Stimulated activated CD8-positive, alpha-beta memory T cell treated with anti-CD3 and anti-CD28 coated beads, Interleukin-4, amount 100 ng/mL, for 1 hour (primary cell): Measurements from ENCODE around the gene CGB1.

Experiments used
- DNase-seq, 2 donors: peaks; one replicate each; pipeline ENCODE4 v3.0.0-alpha.2; 2020; ENCODE audit warnings: low read depth in 2 of 2, low spot score in 1 of 2

The CGB1 gene

GRCh38 chr19:48997972-48998371 is 38.7 kb downstream of the CGB1 start:
- no peak for DNase-seq

GRCh38 chr19:48994035-48994386 is 42.7 kb downstream of the CGB1 start:
- no peak for DNase-seq

- DNase-seq: peak; percentile 97 to 98
Observed at GRCh38 chr19:48993175-48994034, 43.3 kb downstream of the CGB1 start, which contains the start of the genes GYS1 and RUVBL2. Gene GYS1 (minus strand): TSS chr19:48993309. CDS start chr19:48993112, 197 bp downstream. Gene RUVBL2 (plus strand): TSS chr19:48993887. CDS start chr19:48993912, 25 bp downstream.

- DNase-seq: no peak
Observed at GRCh38 chr19:48992581-48993174, 44.0 kb downstream of the CGB1 start.

GRCh38 chr19:48991873-48992580 is 44.7 kb downstream of the CGB1 start:
- DNase-seq: no peak

- DNase-seq: no peak
Observed at GRCh38 chr19:48991011-48991609, 45.6 kb downstream of the CGB1 start.

GRCh38 chr19:48990400-48990799 is 46.3 kb downstream of the CGB1 start:
- DNase-seq: no peak

GRCh38 chr19:48989701-48990291 is 46.9 kb downstream of the CGB1 start:
- DNase-seq: no peak

- DNase-seq: no peak
Observed at GRCh38 chr19:48988860-48989259, 47.8 kb downstream of the CGB1 start.

GRCh38 chr19:48988286-48988685 is 48.4 kb downstream of the CGB1 start:
- no peak for DNase-seq

GRCh38 chr19:48987323-48987722 is 49.4 kb downstream of the CGB1 start:
- DNase-seq: no peak

- DNase-seq: no peak
Observed at GRCh38 chr19:48986211-48986610, 50.5 kb downstream of the CGB1 start.

- DNase-seq: no peak
Observed at GRCh38 chr19:48985711-48986110, 51.0 kb downstream of the CGB1 start.
